ENCODE data around the gene SGTB.

- TF ChIP-seq CTCF (IDR thresholded peaks at IDR 0.05) = no peak
- no peak for TF ChIP-seq POLR2A (IDR thresholded peaks at IDR 0.05)
- no peak for TF ChIP-seq EP300 (IDR thresholded peaks at IDR 0.05)
- TF ChIP-seq POLR2AphosphoS5 (IDR thresholded peaks at IDR 0.05) = no peak
These were observed 29.0 kb upstream of the SGTB start for GRCh38 chr5:65750938-65751337.
